NB4 (cell line): ENCODE results near the gene AOAH.
A peak's percentile ranks its signal among the peaks of the same experiment; 100 is the strongest.

Experiments used
- DNase-seq: peaks from one replicate; pipeline ENCODE4 v3.0.0; 2010; ENCODE audit warnings: low read depth
- H3K4me3 ChIP-seq: one replicate; pipeline ENCODE4 v1.5.1; 2011; ENCODE audit warnings: mild to moderate bottlenecking, low read depth, low read length, moderate library complexity
- MYC ChIP-seq: IDR thresholded peaks from 2 replicates; pipeline ENCODE4 v1.6.1; 2011; ENCODE audit warnings: low read depth, low read length
- POLR2A ChIP-seq: IDR thresholded peaks from 2 replicates; pipeline ENCODE4 v1.6.1; 2011; ENCODE audit warnings: mild to moderate bottlenecking; ENCODE audit not compliant: insufficient read length; ENCODE audit errors: extremely low read depth
- TF ChIP-seq, protein P1 (sequence below): IDR thresholded peaks from one replicate; pipeline ENCODE4 v1.5.1; 2012; ENCODE audit warnings: low read depth, low read length
- TF ChIP-seq, protein P2 (sequence below): IDR thresholded peaks from 2 replicates; pipeline ENCODE4 v1.6.1; 2011; ENCODE audit warnings: low read depth, low read length

AOAH gene

DNA sequence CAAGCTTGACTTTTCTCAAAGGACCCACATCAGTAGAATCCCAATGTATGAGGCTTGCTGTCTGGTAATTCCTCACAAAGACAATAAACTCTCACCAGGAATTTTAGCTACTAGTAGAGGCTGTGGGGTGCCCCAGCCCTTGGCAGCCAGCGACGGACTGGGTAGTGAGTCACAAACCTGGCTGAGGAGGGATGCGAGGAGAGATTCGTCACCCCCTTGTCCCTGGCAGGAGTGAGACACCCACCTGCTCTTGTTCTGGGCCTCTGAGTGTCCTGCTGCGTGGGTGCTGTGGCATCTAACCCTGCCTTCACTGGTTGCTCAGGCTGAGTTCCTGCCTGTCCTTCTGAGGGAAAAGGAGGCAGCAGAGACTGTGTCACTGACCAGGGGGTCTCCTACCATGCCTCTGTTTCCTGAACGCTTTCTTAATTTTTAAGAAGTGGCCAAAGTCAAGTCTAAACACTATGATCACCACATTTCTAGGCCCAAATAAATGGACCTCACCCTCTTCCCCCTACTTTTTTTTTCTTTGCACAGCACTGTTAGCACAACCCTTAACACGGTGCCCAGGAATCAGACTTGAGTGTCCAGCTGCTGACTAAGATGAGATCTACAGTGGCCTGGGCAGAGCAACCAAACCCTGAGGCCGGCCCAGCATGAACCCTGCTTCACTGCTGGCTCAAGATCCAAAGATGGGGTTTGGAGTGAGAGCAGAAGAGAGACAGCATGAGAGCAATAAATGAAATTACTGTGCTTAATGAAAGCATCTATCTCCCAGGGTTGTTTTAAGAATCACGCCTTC, 188.2 kb downstream of the AOAH start:
- no peak for TF ChIP-seq MYC
- no peak for TF ChIP-seq POLR2A
- TF ChIP-seq, protein P1, sequence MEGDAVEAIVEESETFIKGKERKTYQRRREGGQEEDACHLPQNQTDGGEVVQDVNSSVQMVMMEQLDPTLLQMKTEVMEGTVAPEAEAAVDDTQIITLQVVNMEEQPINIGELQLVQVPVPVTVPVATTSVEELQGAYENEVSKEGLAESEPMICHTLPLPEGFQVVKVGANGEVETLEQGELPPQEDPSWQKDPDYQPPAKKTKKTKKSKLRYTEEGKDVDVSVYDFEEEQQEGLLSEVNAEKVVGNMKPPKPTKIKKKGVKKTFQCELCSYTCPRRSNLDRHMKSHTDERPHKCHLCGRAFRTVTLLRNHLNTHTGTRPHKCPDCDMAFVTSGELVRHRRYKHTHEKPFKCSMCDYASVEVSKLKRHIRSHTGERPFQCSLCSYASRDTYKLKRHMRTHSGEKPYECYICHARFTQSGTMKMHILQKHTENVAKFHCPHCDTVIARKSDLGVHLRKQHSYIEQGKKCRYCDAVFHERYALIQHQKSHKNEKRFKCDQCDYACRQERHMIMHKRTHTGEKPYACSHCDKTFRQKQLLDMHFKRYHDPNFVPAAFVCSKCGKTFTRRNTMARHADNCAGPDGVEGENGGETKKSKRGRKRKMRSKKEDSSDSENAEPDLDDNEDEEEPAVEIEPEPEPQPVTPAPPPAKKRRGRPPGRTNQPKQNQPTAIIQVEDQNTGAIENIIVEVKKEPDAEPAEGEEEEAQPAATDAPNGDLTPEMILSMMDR: no peak
- TF ChIP-seq, protein P2, sequence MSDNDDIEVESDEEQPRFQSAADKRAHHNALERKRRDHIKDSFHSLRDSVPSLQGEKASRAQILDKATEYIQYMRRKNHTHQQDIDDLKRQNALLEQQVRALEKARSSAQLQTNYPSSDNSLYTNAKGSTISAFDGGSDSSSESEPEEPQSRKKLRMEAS: no peak
- H3K4me3 ChIP-seq: no peak overlapping the region
- no peak for DNase-seq

DNA sequence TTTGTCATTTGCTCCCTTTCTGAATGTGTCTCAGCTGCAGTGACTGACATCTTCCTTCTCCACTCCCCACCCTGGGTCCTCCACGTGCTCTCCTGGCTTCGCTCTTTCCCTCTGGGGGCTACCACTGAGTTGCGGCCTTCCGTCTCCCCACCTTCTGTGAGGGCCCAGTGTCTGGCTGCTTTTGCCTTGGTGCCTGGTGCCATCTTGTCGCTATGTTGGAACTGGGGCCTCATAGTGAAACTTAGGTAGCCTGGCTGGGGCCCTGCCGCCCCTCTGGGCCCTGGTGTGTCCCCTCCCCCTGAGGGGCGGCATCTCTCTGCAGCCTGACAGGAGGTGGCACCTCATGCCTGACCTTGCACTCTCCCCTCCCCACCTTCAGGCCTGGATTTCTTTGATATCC, 190.6 kb downstream of the AOAH start:
- no peak overlapping the region for H3K4me3 ChIP-seq
- DNase-seq: no peak
- TF ChIP-seq, protein P1: no peak
- TF ChIP-seq POLR2A (no peak), MYC (no peak)
- TF ChIP-seq, protein P2: no peak

DNA sequence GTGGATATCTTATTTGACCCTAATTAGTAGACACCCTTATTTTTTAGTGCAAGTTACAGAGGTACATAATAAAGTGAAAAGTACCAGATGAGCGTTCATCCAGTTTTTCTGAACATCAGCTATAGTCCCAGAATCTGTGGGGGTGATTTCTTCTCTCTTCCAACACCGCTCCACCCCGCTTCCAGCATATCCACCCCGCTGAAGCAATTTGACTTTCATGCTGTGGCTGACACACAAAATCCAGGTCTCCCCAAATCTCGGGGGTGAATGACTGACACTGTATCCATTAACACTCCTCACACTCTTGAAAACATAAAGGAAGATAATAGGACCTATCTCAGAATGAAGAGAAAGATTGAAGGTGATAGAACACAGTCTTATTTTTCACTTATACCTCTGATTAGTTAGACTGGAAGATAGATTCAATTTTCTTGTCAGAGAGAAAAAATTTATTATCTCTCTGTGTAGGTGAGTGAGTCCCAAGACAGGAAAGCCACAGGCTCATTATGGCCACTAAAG, 191.3 kb downstream of the AOAH start:
- TF ChIP-seq, protein P2: no peak
- TF ChIP-seq POLR2A (no peak), MYC (no peak)
- TF ChIP-seq, protein P1: no peak
- no peak overlapping the region for H3K4me3 ChIP-seq
- no peak for DNase-seq

DNA sequence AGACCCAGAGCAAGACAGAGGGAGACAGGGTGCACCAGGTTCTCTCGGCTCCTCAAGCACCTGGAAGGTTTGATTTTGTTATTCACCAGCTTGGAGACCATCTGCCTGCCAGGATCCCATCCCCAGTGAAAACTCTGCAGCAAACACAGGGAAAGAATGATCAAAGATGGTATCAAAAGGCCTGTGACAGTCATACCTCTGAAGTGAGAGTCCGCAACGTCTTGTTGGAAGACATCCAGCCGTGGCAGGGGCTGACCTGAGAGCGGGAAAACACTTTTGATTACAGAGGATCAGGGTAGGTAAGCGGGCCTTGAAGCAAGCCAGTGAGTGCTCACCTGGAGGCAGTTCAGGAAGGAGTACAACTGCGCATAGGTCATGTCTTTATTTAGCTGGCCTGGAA, 192.3 kb downstream of the AOAH start:
- TF ChIP-seq, protein P2: no peak
- TF ChIP-seq MYC: no peak
- DNase-seq: no peak
- H3K4me3 ChIP-seq: no peak overlapping the region

DNA sequence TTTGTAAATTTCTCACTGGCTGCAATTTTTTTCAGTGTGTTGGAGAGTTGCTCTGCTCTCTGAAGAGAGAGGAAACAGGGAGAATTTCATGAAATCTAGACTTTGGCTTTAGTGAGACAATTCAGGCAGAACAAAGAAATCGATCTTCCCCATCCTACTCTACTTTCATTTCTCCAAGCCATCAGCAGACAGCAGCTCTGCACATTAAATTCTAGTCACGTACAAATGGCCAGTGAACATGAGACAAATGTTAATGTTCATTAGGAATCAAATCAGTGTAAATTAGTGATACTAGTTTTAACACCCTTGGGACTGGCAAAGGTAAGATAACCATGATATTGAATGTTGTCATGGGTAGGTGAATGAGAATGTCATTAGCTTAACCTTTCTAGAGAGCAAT, 193.8 kb downstream of the AOAH start:
- no peak for DNase-seq

DNA sequence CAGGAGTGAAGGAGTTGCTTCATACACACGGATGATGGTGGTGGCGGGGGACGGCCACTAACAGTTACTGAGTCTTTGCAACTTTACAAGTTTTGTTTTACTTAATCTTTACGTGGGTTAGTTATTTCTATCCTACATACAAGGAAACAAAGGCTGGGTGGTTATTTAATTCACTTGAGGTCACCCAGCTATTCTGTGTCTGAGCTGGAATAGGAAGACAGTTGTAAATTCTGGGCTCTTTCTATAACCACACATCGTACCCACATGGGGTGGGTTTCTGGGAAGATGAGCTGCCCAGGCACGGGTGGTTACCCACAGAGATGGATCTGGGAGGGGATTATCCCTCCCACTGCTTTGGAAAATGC, 196.8 kb downstream of the AOAH start:
- DNase-seq: peak; percentile 35
- no peak for TF ChIP-seq POLR2A
- TF ChIP-seq MYC: no peak
- TF ChIP-seq, protein P2: no peak
- TF ChIP-seq, protein P1: no peak
- H3K4me3 ChIP-seq: no peak overlapping the region

More for the DNA sequence above, 193.8 kb downstream of the AOAH start:
- TF ChIP-seq, protein P2: no peak
- no peak for TF ChIP-seq POLR2A
- no peak for TF ChIP-seq MYC
- TF ChIP-seq, protein P1: no peak
- H3K4me3 ChIP-seq: no peak overlapping the region
